HG03103 (cell line): Measurements from ENCODE around the gene MAGI1.

Experiments used
- ATAC-seq: cut with Tn5 transposase; IDR thresholded peaks from one replicate; pipeline ENCODE4 v1.9.1; 2021; ENCODE audit warnings: low read depth; ENCODE audit not compliant: unreplicated experiment

Gene MAGI1

GRCh38 chr3:65950340-65951326, 88.1 kb downstream of the MAGI1 start:
- no peak for ATAC-seq

DNA sequence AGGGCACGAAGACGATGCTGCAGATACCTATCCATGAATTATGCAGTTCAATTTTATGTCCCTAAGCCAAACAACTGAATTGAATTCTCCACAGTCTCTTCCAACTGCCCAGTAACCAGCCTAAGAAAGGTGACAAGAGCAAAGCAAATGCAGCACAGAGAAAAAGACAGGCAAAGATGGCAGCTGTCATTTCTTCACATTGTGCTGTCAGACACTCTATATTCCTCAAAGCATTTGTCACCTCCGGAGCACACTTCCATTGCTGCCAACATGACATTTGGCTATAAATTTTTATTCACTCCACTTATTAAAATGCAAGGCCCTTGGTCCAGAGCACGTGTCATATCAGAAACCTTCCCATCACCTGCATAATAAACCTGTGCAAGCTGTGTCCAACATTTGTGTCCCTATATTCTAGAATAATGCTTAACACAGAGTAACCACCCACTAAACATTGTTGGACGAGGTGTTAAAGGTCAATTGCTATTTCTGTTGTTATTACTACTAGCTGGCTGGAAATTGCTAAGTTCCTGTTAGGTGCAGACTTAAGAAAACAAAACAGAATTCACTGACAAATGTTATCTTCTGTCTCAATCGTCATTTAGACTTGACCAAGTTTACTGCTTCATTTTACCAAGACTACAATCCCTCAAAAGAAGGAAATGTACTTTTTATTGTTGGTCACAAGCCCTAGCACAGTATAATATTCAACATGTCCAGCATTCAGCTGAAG, 89.7 kb downstream of the MAGI1 start:
- no peak for ATAC-seq

- no peak for ATAC-seq
These were observed 92.3 kb downstream of the MAGI1 start for GRCh38 chr3:65946438-65946837.

GRCh38 chr3:65945953-65946352, 92.8 kb downstream of the MAGI1 start:
- ATAC-seq, result no peak

DNA sequence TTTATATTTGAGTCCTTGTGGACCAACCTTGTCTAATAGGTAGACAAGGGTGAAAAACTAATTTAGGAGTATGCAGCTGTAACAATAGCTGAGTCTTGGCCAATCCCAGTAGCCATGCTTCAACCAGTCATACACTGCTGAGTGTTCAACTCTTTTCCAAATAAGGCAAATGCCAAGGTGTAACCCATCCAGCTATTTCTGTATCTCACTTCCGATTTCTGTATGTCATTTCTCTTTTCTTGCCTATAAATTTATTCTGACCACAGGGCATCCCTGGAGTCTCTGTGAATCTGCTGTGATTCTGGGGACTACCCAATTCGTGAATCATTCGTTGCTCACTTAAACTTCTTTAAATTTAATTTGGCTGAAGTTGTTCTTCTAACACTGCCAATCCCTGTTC, 93.2 kb downstream of the MAGI1 start:
- no peak for ATAC-seq

DNA sequence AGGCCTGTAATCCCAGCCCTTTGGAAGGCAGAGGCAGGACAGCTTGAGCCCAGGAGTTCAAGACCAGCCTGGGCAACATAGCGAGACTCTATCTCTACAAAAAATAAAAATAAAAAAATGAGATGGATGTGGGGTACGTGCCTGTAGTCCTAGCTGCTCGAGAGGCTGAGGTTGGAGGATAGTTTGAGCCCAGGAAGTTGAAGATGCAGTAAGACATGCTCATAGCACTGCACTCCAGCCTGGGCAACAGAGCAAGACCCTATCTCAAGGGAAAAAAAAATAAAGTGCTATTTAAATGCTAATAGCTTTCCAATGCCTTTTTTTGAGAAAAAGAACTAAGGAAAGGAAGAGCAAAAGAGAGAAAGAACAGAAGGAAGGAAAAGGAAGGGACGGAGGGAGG, 94.5 kb downstream of the MAGI1 start:
- ATAC-seq, result no peak

- ATAC-seq, result no peak
These were observed 98.9 kb downstream of the MAGI1 start for GRCh38 chr3:65939801-65940246.

- ATAC-seq, result no peak
These were observed 99.5 kb downstream of the MAGI1 start for GRCh38 chr3:65939184-65939583.

DNA sequence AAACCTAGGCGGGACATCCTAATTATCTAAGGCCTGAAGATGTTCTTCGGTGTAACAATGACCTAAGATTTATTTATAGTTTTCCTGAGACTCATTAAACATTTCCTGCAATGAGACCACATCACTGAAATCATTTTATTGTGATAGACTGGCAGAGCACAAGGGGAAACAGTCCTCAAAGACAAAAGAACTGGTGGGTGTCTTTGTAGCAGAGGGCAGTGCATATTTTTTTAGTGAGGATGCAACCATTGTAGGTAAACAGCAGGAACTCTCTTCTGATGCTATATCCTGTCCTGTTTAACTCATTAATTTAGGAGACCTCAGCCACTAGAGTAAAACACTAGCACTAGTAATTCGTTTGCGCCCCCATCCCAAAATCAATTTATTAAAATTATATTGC, 100.0 kb downstream of the MAGI1 start:
- ATAC-seq, result no peak

DNA sequence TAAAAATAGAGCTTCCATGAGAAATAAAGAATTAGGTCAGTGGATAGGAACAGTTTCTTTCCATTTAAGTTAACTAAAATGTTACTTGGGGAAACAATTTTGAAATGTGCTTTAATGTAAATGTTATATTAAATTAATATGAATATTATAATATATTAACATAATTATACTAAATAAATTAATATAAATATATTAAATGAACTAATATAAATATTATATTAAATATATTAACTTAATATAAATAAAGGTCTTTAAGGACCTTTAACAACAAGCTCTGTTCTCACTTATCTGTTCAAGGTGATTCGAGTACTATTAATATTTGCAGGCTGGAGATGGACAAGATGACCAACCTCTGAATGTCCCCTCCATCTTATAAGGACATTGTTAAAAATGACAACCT, 100.6 kb downstream of the MAGI1 start:
- no peak for ATAC-seq

DNA sequence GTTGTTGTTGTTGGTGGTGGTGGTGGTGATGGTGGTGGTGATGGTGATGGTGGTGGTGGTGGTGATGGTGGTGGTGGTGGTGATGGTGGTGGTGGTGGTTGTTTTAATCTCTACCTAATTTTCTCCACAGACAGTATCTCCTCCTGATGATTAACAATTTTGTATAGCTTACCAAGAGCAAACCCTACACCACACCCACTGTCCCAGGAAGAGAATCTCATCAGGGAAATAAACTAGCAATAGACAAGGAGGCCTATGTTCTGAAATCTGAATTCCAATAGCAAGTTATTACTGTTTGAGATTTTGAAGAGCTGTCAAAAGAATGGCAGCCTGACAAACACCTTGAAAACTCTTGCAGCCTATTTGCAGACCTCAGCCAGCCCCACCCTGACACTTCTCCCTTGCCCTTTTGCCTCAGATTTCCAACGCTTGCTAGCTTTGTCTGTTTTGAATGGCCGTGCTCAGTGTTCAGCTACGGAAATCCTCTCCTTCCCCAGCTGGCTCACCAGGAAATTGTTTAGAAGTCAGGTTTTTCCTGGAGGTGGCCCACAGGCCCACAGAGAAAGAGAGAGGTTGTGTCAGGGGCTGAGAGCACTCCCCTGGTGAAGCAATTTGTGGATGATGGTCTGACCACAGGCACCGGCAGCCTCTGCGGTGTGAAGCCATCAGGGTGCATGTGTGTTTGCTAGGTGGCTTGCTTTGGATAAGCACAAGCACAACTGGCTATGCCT, 101.6 kb downstream of the MAGI1 start:
- ATAC-seq, result no peak

GRCh38 chr3:65935724-65936123, 103.0 kb downstream of the MAGI1 start:
- no peak for ATAC-seq

DNA sequence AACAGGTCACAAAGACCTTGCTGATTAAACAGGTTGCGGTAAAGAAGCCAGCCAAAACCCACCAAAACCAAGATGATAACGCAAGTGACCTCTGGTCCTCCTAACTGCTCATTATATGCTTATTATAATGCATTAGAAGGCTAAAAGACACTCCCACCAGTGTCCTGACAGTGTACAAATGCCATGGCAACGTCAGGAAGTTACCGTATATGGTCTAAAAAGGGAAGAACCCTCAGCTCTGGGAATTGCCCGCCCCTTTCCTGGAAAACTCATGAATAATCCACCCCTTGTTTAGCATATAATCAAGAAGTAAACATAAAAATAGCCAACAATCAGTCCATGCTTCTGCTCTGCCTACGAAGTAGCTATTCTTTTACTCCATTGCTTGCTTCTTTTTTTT, 108.1 kb downstream of the MAGI1 start:
- ATAC-seq, result no peak

- no peak for ATAC-seq
These were observed 110.6 kb downstream of the MAGI1 start for GRCh38 chr3:65928110-65928509.

DNA sequence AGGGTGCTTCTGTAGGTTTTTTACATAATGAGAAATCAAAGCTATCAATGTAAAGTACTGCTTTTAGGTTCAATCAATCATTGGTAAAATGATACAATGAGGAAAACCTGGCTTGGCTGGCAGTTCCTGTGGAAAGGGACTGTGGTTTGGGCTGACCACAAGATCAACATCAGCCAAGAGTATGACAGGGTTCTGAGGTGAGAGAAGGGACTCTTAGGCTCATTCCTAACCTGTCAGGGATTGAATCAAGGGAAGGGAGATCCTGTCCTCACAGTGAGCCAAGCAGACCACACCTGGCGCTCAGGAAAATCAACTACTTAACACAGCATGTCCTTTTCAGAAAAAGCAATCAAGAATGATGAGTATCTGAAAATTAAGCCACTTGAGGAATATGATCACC, 111.1 kb downstream of the MAGI1 start:
- ATAC-seq, result no peak

- no peak for ATAC-seq
These were observed 113.3 kb downstream of the MAGI1 start for GRCh38 chr3:65925254-65925954.

- ATAC-seq, result no peak
These were observed 114.0 kb downstream of the MAGI1 start for GRCh38 chr3:65924762-65925161.

- no peak for ATAC-seq
These were observed 116.3 kb downstream of the MAGI1 start for GRCh38 chr3:65922441-65922840.

DNA sequence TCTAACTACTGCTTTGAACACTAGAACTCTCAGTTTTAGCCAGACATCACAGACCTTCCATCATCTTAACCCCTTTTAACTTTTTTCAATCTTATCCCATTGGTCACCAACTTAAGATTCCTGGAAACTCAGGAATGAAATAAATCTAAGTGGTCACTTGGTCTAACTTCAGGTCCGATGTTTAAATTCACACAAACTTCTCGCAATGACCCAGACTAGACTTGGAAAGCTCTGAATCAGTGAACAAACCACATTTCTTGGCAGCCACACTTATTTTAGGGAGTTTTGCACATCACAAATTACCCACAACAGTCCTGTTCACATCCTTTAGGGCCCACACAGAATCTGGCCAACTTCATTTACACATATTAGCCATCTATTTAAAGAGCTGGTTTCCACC, 118.9 kb downstream of the MAGI1 start:
- ATAC-seq, result no peak

DNA sequence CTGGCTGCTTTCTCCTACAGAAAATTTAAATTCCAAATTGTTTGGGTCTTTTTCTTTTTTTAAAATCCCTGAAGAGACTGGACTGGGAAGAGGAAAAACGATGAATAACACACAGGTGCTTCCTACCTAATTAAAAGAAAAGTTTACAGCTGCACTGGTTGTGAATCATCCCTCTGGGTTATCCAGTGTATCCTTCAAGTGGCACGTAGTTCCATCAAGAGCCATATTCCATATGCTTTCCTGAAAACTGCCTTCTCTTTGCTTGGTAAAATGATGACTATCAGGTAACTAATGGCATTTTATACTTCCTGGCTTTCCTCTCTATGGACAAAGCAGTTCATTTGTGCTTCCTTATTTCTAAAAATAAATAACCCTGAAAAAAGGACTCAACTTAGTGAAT, 123.2 kb downstream of the MAGI1 start:
- no peak for ATAC-seq
